ENCODE data around the gene NRDC.
"Not testable (repeated sequence)": the region's sequence is repeated elsewhere in the genome, so short reads cannot be mapped to it uniquely, and the experiment has no call there.

NRDC gene

GRCh38 chr1:51840743-51841461 is 37.6 kb downstream of the NRDC start:
- no peak for DNase-seq

DNA sequence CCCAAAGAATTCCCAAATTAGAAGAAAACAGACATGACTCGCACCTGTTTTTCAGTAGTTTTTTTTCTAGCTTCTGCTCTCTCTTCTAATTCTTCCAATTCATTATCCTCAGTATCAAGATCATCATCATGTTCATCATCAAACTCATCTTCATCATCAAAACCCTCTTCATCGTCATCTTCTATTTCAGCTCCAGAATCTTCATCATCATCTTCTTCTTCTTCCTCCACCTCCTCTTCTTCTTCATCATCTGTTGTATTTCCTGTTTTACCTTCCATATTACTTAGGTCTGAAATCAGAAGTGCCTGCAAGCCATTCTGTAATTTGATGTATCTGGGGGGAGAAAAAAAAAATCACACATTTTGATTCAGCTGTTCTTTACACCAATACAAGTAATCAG is 38.3 kb downstream of the NRDC start:
- no peak for DNase-seq

DNA sequence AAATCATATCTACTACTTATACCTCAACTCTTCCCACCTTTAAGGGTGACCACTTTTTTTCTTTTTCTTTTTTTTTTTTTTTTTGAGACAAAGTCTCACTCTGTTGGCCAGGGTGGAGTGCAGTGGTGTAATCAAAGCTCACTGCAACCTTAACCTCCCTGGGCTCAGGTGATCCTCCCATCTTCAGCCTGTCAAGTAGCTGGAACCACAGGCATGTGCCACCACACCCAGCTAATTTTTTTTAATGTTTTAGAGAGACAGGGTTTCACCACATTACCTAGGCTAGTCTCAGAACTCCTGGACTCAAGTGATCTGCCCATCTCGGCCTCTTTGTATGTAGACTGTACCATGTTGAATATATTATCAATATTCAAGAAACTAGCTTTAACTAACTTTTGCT is 39.4 kb downstream of the NRDC start:
- DNase-seq = no peak

DNA sequence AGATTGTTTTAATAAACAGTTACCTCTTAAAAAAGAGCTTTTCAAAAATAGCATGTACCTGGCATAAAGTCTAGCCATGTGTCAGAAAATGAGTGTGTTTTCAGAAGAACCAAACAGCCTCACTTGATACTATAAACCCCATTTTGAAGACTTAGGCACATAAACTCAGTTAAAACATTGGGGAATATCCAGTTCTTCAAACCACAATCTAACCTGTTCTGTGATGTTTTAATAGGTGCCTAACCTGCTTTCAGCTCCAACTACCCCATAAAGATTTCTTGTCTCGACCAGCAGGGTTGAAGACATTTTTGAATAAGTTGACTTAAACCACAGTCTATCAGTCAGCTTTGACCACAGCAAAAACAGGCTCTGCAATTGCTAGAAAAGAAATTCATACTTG is 41.3 kb downstream of the NRDC start:
- DNase-seq = no peak

GRCh38 chr1:51833700-51834099 is 44.8 kb downstream of the NRDC start:
- peak; percentile 2 for DNase-seq

DNA sequence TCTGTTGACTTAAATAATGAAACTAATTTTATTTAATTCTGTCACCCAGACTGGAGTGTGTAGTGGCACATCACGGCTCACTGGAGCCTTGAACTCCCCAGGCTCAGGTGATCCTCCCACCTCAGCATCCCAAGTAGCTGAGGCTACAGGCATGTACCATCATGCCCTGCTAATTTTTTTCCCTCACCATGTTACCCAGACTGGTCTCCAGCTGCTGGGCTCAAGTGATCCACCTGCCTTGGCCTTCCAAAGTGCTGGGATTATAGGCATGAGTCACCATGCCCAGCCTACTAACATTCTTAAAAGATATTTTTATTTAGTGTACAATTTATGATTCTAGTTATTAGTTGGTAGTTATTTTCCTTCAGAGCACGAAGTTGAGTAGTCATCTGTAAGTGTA is 49.5 kb downstream of the NRDC start:
- DNase-seq = no peak

DNA sequence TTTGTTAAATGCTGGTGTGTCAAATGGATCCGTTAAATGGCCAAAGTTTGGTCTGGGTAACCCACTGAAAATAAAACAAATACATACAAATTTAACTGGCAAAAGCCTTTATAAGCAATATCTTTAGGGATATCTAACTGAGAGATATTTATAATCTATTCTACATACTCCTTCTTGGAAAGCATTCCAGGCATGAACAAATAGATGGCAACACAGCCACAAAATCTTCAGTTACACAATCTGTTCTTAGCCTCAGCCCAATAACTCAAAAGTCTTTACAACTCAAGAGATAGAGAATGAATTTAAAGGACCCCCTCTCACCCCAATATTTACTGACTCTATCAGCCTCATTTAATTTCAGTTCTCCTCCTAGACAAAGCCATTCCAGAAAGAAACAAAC is 58.7 kb downstream of the NRDC start:
- peak; percentile 3 for DNase-seq

- not testable (repeated sequence) for DNase-seq
These were observed 59.5 kb downstream of the NRDC start for GRCh38 chr1:51819021-51819420.

- DNase-seq = no peak
These were observed 60.0 kb downstream of the NRDC start for GRCh38 chr1:51818487-51818886.

GRCh38 chr1:51814513-51814912 is 64.0 kb downstream of the NRDC start:
- DNase-seq = no peak

DNA sequence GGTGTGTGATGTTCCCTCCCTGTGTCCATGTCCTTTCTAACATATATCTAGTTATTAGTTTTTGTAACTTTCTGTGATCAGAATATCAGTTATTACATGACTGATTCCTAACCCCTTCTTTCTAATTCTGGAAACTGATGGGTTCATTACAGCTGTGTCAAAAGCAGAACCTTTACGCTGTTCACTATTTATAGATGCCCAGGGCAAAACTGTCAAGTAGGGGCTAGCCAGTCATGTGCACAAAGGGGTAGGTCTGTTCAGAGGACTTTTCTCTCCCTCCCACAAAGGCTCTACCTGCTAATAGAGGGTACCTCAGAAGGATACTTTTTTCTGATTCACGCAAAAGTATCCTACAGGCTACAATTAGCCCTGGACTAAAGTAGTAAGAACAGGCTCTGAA is 79.2 kb downstream of the NRDC start:
- DNase-seq = no peak

GRCh38 chr1:51794868-51795267 is 83.7 kb downstream of the NRDC start:
- DNase-seq = no peak

DNA sequence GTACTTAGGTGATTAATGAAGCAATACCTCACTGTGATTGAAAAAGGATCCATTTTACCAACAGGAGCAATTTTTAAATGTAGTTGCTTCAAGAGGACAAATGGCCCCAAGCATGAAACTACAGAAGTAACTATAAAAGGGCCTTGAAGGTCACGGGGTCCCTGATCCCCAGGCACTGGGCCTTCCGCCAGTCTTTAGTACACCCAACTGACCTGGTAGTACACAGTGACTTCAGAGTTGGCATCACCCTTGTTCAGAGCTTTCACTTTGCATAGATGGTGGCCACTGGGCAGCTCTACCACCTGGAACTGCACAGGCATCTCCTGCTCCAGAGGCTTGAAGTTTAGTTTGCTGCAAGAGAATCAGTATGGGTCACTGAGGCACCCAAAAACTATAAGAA is 84.3 kb downstream of the NRDC start:
- DNase-seq = no peak

- peak; percentile 34 for DNase-seq
These were observed 85.7 kb downstream of the NRDC start for GRCh38 chr1:51792864-51793263.

- no peak for DNase-seq
These were observed 86.6 kb downstream of the NRDC start for GRCh38 chr1:51791888-51792287.

DNA sequence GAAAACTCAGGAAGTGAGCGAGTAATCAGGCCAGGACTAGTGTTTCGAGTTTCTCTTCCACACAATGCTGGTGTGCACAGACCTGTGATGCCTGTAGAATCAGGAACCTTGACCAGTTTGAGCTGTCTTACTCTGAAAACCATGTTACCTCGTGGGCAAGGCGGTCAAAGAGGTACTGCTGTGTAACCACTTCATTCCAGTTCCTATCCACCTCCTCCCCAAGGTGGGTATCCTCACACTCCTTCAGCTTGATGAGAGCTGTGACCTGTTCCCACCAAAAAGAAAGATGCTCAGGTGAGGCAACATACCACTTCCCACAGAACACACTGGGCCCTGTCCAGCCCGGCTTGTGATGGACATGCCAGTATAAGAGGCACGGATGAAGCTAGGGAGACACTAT is 88.1 kb downstream of the NRDC start:
- no peak for DNase-seq

- DNase-seq = no peak
These were observed 89.2 kb downstream of the NRDC start for GRCh38 chr1:51789342-51789741.

DNA sequence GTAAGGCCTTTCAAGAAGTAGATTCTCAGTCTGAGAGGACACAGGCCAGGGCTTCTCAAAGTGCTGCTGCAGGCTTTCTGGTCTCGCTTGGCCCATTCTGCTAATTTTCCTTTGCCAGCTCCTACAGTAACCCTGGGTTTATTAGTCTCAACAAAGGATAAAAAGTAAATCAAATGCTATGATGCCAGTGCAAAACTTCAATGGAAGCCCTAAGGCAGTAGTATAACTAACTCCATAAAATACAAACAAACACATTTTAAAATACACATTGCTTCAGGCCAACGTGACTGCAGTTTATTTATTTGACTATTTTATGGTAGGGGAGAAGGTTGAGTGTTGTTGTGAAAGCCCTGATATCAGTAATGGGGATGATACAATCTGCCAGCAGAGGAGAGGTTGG is 89.6 kb downstream of the NRDC start:
- no peak for DNase-seq

DNA sequence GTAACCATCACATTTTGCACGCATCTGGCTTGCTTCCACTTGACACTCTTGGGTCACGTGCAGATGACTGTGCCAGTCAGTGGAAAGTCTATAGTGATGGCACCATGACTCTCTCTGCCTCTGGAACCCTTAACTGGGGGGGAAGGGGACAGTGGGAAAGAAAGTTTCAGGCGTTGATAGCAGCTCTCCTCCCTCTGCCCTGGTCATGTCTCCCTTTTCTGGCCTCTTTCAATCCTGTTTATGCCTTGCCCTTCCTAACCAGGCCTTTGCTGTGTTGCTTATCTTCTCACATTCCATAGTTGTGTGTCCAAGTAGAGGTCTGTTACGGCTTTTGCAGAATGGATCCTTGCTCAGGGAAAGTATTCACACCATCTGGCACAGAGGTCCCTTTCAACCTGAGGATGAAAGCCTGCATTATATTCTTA is 93.5 kb downstream of the NRDC start:
- no peak for DNase-seq

- DNase-seq = no peak
These were observed 97.6 kb downstream of the NRDC start for GRCh38 chr1:51780927-51781326.

GRCh38 chr1:51776408-51776807 is 102.1 kb downstream of the NRDC start:
- DNase-seq = no peak

GRCh38 chr1:51768971-51769588 is 109.4 kb downstream of the NRDC start:
- peak; percentile 64 for DNase-seq

GRCh38 chr1:51761351-51761750 is 117.2 kb downstream of the NRDC start:
- DNase-seq = no peak

DNA sequence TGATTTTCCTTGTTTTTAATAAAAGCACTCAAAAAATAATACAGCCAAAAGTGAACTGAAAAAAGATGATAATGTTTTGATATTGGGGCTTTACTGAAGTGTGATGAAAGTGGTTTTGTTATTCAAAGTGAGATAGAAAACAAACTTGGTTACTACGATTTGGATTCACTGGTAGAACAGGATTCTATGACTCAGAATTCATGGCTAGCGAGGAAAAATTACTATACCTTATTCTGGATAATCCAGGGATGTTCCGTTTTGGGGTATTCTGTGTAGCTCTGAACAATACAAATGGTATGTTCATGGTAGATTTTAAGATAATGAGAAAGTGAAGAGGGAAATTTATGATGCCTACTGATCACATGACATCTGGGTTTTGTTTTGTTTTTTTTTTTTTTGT is 117.7 kb downstream of the NRDC start:
- DNase-seq = no peak

- no peak for DNase-seq
These were observed 120.2 kb downstream of the NRDC start for GRCh38 chr1:51758310-51758709.

Measured in fibroblast of skin of right quadriceps (primary cell).